ENCODE data around the gene FTSJ1.

DNA sequence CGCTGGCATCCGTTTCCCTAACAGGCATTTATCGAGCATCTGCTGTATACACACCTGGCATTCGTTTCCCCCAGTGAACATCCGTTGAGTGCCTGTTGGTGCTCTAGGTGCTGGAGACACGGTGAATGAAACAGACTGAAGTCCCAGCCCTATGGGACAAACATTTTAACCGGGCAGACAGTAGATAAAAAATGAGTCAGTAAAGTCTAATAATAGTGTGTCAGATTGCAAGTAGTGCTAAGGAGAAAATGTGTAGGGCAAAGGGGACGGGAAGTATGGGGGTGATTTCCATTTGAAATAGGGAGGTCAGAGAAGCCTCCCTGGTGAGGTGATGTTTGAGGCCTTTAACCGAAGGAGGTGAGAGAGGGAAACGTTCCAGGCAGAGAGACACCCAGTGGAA lies 40.3 kb downstream of the FTSJ1 start:
- TF ChIP-seq POLR2A (IDR thresholded peaks at IDR 0.05), result no peak
- TF ChIP-seq, protein P1, sequence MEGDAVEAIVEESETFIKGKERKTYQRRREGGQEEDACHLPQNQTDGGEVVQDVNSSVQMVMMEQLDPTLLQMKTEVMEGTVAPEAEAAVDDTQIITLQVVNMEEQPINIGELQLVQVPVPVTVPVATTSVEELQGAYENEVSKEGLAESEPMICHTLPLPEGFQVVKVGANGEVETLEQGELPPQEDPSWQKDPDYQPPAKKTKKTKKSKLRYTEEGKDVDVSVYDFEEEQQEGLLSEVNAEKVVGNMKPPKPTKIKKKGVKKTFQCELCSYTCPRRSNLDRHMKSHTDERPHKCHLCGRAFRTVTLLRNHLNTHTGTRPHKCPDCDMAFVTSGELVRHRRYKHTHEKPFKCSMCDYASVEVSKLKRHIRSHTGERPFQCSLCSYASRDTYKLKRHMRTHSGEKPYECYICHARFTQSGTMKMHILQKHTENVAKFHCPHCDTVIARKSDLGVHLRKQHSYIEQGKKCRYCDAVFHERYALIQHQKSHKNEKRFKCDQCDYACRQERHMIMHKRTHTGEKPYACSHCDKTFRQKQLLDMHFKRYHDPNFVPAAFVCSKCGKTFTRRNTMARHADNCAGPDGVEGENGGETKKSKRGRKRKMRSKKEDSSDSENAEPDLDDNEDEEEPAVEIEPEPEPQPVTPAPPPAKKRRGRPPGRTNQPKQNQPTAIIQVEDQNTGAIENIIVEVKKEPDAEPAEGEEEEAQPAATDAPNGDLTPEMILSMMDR (IDR thresholded peaks at IDR 0.05), result no peak
